Neural progenitor cell (in vitro differentiated cells): Measurements from ENCODE around the gene OGFOD1.

Experiments
- EZH2phosphoT487 ChIP-seq: fragments of 200-600 bp; sonication (generic); IDR thresholded peaks from 2 replicates; pipeline ENCODE4 v1.6.1; 2017; ENCODE audit warnings: antibody characterized with exemption
- TF ChIP-seq, protein P1 (sequence below): fragments of 200-600 bp; sonication (generic); IDR thresholded peaks from 2 replicates; pipeline ENCODE4 v1.5.1; 2017; ENCODE audit warnings: antibody characterized with exemption, mild to moderate bottlenecking

DNA sequence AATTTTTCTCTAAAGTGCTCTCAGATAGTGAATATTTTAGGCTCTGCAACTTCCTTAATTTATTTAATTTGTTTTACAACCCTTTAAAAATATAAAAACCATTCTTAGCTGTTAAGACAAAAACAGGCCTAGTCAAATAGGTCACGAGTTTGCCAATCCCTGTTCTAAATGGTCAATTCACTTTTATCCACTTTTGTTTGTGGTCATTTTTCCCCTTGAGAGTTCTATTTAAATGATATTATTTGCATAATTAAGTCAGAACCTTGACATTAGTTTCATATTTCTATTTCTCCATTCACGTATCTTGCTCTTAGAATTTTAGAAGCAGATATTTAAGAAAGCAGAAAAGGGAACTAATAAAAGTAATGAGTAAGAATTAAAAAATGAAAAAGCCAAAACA lies 30.0 kb upstream of the OGFOD1 start:
- TF ChIP-seq, protein P1, sequence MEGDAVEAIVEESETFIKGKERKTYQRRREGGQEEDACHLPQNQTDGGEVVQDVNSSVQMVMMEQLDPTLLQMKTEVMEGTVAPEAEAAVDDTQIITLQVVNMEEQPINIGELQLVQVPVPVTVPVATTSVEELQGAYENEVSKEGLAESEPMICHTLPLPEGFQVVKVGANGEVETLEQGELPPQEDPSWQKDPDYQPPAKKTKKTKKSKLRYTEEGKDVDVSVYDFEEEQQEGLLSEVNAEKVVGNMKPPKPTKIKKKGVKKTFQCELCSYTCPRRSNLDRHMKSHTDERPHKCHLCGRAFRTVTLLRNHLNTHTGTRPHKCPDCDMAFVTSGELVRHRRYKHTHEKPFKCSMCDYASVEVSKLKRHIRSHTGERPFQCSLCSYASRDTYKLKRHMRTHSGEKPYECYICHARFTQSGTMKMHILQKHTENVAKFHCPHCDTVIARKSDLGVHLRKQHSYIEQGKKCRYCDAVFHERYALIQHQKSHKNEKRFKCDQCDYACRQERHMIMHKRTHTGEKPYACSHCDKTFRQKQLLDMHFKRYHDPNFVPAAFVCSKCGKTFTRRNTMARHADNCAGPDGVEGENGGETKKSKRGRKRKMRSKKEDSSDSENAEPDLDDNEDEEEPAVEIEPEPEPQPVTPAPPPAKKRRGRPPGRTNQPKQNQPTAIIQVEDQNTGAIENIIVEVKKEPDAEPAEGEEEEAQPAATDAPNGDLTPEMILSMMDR: no peak
- no peak for TF ChIP-seq EZH2phosphoT487
